NCI-H1092 (cell line): ENCODE results near the gene SH3D19.
"Not testable (repeated sequence)": the region's sequence is repeated elsewhere in the genome, so short reads cannot be mapped to it uniquely, and the experiment has no call there.

Experiments
- DNase-seq: peaks from one replicate; lab custom pipeline; 2025; lab: John Stamatoyannopoulos, UW

SH3D19 gene

DNA sequence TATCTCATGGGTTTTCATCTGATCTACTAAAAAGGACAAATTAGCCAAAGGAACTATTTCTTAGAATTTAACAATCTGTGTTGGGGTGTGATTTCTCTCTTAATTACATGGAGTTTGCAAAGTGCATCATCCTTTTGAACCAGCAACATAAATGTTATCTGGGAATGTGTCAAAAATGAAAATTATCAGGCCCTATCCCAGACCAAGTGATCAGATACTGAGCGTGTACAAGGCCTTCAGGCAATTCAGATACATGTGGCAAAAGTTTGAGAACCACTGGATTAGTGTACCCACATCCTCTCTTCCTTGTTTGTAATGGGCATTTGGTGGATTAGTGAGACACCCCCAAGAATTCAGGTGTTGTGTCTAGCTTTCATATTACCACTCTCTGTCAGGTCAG is 3.8 kb downstream of the SH3D19 start:
- DNase-seq = no peak

DNA sequence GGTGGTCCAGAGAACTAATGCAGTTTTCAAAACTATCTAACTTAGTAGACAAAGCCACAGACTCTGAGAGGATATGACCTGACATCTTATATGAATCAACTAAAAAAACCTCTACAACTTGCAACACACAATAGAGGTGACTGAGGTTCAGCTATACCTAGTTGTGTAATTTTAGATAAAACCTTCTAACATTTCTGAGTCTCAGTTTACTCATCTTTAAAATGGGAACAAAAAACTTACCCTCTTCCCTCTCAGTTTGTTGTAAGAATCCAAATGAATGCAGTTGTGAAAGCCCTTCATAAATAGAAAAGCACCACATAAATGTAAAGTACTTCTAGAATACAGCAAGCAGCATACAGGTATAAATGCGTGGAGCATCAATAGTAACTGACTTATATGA is 5.9 kb downstream of the SH3D19 start:
- DNase-seq = no peak

DNA sequence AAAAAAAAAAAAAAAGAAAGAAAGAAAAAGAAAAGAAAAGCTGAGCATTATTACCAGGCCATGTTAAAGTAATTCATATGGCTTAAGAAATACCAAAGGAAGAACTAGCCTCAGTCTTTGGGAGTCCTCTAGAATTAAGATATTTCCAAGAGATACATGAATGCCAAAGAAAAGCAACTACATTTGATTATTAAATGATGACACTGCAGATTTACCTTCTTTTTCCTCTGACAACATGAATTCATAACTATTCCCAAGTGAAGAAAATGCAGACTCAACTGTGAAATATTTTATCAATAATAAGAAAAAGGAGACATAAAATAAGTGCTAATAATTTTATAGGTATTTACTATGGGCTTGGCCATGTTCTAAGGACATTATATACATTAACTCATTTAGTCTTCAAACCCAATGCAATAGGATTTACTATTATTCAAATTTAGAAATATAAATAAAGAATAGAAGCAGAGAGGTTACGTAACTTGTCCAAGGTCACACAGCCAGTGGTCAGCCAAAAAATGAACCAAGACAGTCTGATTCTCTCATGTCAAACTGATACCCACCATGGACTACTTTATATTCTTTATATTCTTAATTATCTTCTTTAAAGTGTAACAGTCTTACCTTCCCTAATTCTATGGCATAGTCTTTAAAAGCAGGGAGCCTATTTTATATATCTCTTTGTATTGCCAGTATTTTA is 6.9 kb downstream of the SH3D19 start:
- no peak for DNase-seq

DNA sequence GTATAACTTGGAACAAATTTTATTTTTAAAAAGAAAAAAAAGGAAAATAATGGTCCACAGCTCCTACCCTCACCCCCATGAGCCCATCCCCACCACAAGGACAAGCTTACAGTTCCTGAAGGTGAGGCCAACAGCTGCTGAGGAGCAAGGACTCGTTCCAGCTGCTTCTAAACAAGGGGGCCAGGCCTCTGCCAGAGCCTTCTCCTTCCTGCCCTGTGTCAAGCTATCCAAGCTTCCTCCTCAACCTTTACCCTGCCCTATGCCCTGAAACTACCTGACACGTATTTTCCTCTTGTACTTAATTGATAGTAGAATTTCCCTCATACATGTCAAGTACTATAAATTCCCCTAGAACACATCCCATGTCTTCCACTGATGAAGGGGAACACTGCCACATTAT is 8.8 kb downstream of the SH3D19 start:
- DNase-seq = no peak

DNA sequence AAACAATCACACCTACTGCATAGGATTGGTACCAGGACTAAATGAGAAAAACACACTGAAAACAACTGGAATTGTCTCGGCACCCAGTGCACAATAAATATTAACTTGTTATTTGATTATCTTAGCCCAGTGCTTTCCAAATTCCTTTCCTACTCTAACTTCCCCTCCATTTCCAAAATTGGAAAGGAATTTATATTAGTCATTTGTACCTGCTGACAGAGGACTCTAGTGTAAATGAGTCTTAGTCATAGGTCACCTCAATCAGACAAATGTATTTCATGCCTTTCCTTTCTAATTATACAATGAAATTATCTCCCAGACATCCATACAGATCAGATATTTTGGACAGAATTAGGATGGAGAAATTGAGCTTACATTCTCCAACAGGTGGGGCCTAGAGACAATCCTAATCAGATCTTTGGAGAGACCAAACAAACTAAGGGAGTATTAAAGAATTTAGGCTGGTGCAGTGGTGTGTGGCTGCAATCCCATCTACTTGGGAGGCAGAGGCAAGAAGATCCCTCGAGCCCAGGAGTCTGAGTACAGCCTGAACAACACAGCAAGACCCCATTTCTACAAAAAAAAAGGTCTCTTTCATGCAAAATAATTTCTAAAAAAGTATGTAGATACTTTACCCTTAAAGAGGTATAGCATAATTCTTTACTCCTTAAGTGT is 10.1 kb downstream of the SH3D19 start:
- no peak for DNase-seq

DNA sequence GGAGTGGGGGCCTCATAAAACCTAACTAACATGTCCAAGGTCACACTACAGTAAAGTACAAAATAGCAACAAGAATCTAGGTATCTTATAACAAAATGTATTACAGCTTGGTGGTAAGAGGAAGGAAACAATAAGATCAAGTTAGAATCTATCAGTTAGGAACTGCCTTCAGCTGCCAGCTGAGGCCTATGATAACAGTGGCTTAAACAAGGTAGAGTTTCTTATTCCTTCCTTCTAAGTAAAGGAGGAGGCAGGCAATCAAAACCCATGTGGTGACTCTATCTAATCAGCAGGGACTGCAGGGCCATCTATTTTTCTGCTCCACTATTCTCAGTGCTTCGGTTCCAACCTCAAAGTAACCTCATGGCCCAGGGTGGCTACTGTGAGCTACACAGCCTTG is 10.9 kb downstream of the SH3D19 start:
- no peak for DNase-seq

DNA sequence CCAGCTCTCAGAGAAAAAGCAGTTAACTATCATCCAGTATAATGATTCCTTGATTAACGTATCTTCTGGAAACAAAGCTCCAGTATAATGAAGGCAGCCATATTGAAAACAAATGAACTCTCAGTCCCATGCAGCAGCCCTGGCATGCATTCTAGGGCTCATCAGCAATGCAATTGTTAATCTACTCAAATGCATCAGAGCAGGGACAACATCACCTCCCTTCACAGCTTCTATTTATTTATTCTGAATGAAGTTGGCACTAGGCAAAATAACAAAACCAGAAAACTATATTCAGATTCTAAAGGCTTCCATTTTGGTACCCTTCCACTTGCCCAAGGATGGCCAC is 11.4 kb downstream of the SH3D19 start:
- DNase-seq = no peak

DNA sequence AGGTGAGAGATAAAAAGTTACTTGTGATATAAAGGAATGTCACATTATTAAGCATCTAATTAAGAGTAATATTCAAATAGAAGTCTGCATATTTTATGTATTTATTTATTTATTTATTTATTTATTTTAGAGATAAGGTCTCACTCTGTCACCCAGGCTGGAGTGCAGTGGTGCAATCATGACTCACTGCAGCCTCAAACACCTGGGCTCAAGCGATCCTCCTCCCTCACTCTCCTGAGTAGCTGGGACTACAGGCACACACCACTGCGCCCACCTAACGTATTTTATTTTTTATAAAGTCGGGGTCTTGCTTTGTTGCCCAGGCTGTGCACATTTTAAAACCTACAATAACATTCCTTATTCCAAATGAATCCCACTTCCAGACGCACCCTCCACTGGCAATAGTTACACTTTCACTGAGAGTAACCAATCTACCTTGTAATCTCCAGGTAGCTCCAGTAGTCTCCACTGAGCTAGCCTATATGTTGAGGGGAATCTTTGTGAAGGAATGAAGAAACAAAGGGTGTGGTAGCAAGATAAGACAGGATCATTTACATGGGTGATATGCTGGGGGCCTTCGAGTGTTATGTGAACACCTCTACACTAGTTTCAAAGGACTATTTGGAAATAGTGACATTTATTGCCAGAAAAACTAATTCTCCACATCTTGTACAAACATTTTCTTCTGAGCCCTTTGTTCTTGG is 11.9 kb downstream of the SH3D19 start:
- no peak for DNase-seq

DNA sequence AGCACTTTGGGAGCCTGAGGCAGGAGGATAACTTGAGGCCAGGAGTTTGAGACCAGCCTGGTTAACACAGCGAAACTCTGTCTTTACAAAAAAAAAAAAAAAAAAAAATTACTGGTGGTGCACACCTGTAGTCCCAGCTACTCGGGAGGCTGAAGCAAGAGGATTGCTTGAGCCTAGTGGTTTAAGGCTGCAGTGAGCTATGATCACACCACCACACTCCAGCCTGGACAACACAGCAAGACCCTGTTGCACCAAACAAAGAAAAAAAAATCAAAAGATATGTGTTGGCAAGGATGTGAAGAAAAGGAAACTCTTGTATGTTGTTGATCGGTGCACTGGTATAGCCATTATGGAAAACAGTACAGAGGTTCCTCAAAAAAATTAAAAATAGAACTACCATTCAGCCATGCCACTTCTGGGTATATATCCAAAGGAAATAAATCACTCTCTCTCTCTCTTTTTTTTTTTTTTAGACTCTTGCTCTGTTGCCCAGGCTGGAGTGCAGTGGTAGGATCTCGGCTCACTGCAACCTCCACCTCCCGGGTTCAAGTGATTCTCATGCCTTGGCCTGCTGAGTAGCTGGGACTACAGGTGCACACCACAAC is 15.2 kb downstream of the SH3D19 start:
- DNase-seq = no peak

DNA sequence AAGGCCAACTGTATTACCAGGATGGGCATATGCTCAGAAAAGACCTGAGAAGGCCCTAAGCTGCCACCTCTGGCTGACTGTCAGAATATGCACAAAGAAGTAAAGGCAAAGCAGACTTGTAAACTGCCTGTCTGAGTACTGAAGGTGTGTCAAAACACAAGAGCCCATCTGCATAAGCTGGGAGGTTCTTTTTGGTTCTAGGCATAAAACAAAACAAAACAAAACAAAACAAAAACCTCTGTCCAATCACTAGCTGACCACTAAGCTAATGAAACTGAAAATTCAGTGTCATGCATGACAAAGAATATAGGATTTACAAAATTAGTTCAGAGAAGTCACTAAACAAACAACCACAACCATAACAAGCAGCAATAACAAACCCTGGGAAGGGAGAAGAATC is 20.6 kb downstream of the SH3D19 start:
- DNase-seq = no peak

DNA sequence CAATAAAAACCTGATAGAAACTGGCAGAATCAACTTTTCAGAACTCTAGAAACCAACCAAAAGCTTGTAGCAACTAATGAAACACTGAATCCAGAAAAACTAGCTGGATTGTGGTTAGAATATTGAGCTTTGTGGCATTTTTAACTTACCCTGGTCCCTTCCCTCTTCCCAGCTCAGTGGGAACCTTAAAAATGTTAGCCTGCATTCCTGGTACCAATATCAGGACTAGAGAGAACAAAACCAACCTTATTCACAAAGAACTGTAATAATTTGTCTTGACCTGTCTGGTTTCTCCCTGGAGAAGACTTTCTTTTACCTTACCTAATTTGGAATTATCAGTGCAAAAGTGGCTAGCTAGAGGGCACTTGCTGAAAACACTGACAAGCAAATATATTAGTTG is 21.2 kb downstream of the SH3D19 start:
- no peak for DNase-seq

DNA sequence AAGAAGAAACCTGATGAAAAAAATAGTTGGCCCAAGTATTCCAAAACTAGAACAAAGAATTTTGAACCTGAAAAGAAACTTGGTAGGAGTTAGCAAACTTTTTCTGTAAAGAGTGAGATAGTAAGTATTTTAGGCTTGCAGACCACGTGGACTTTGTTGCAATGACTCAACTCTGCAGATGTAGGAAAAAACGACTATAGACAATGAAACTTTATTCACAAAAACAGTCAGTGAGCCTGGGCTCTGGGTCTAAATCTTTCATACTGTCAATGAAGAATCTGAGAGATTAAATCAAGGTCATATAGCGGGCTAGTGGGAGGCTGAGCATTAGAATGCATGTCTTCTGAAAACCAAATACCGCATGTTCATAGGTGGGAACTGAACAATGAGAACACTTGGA is 23.0 kb downstream of the SH3D19 start:
- no peak for DNase-seq

DNA sequence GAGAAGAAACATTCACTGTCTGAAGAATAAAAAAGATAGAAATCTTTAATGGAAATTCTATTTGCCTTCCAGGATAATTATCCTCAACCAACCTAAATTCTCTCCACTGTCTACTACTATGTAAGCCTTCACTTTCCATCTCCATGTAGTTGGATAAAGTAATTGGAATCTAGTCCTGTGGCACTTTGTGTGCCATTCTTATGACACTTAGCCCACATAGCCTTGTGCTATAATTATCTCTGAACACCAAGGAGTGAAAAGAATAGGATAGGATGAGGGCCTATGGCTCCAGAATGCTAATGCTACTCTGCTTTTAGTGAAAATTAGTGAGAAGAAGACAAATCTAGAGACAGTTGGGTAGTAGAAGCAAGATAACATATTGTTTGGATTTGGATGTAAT is 28.2 kb downstream of the SH3D19 start:
- DNase-seq = no peak

DNA sequence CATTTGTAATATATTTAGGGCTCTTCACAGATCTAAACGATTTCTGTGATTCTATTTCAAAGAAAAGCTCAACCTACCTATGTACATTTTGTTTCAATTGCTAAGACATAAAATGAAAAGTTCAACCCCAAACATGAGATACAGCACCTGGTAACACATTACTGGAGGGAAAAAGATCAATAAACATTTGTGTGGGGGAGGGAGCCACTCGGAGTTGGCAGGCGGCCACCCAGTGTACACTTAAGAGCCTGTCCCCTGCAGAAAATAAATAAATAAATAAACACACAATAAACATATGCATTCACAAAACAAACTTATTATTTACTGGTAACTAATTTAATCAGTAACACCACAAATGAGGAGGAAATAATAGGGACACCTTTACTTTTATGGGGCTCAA is 29.2 kb downstream of the SH3D19 start:
- DNase-seq = no peak

DNA sequence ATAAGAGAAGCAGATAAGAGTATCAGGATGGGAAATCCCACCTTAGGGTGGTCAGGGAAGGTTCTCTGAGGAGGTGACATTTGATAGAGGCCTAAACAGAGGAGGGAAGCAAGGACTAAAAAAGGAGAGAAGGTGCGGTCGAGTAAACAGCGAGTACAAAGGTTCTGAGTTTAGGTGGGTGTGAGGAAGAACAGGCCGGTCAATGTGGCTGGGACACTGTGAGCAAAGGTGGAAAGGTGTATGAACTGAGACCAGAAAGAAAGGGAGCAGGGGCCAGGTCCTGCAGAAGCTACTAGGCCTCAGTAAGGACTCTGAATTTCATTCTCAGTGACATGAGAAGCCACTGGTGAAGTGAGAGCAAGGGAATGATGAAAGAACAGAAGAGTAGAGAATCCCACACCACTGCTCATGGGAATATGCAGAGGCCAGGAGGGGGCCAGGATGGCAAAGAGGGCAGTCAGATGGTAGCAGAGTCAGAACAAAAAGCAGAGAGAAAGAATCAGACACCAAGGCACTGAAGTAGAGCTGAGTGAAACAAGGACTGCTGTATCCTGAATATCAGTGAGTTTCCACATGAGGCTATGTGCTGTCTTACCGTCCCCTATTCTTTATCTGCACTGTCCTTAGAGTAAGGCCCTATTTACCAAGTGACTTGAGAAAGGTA is 30.4 kb downstream of the SH3D19 start:
- DNase-seq = no peak

DNA sequence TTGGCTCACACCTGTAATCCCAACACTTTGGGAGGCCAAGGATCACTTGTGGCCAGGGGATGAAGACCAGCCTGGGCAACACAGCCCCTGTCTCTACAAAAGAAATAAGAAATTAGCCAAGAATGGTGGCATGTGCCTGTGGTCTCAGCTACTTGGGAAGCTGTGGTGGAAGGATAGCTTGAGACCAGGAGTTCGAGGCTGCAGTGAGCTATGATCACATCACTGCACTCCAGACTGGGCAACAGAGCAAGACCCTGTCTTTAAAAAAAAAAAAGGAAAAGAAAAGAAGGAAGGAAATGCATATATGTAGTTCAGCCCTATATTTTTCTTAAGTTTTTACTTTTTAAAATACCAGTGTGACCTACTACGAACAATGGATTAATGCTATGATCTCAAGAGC is 33.4 kb downstream of the SH3D19 start:
- DNase-seq = no peak

DNA sequence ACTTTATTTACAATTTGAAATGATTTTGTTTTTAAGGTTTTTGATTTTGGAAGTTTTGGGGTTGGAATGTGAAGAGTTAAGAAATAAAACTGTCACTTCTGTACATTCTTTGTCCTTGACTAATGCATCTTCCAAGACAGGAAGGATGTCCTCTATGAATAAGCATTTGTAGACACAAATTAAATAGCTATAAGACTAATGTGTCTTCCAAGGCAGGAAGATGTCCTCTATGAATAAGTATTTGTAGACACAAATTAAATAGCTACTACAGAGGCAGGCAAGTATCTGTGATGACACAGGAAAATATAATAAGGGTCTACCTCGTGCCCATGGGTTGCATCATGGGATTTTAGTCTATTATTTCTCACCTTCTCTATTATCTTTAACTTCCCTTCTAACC is 33.9 kb downstream of the SH3D19 start:
- no peak for DNase-seq

DNA sequence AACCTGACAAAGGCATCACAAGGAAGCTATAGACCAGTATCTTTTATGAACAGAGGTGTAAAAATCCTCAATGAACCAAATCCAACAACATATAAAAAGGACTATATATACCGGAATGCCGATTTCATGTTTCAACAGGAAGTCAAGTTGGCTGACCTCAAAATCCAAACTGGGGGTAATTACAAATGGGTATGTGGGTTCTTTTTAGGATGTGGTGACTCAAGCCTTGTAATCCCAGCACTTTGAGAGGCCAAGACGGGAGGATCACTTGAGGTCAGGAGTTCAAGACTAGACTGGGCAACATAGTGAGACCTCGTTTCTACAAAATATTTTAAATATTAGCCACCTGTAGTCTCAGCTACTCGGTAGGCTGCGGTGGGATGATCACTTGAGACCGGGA is 38.0 kb downstream of the SH3D19 start:
- no peak for DNase-seq

DNA sequence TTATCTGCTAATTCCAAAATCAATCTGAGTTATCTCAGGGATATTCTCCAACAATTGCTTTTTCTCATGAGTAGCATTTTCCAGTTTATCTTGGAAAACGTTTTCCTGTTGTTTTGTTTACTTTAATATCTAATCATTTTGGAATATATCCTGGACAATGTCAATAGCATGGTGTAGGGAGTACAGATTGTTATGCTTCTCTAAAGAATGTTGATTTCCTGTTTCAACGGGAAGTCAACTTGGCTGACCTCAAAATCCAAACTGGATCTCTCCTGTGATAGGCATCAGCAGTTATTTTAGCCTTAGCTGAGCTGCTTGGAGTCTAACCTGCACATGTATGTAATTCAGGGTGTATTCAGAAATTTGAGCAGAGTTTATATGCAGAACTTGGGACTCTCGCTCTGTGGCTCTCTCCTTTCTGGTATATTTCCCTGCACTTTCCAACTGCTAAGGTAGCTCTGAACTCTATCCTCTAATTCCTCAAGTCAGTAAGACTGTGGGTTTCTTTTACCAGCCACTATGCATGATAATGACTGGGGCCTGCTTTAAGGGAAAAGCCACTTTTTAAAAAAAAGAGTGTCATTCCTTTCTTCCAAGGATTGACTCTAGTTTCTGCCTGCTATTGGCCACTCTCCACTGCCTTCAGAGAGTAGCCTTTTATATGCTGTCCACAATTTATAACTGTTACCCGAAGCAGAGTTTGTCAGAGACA is 40.7 kb downstream of the SH3D19 start:
- no peak for DNase-seq

DNA sequence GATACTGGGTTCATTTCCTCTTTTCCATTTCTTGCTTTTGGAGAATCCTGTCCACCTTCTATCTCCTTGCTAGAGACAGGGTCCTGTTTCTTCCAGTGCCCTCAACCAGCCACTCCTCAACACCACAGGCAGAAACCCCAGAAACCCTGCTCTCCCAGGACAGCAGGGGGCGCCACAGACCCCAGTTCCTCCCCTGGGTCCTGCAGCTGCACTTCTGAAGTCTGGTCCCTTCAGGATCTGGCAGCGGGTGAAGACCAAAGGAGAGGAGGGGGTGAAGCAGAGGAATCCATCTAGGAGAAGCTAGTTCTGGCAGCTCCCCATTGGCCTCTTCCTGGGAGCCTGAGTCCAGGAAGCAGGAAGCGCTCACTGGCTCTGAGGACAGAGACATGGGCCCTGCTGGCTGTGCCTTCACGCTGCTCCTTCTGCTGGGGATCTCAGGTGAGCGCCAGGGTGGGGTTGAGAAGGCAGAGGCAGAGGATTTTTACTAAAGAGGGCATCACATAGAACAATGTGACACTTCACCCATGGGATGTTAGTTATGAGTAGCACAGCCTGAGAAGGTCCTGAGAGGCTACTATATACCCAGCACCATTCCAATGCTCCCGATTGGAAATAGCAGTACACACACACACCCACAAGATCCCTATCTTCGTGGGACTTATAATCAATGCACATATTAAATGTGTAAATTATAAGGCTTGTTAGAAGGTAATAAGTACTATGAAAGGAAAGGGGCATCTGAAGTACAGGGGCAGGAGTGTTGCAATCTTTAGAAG is 48.4 kb downstream of the SH3D19 start, which contains the start of gene PRSS48:
PRSS48 (plus strand) TSS at position 375 of the 776 bp plus-strand sequence; CDS start at position 387, 12 bp downstream.
- peak; percentile 30 for DNase-seq

DNA sequence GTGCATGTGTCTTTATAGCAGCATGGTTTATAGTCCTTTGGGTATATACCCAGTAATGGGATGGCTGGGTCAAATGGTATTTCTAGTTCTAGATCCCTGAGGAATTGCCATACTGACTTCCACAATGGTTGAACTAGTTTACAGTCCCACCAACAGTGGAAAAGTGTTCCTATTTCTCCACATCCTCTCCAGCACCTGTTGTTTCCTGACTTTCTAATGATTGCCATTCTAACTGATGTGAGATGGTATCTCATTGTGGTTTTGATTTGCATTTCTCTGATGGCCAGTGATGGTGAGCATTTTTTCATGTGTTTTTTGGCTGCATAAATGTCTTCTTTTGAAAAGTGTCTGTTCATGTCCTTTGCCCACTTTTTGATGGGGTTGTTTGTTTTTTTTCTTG is 56.5 kb downstream of the SH3D19 start:
- DNase-seq = not testable (repeated sequence)
